Neural cell (in vitro differentiated cells): ENCODE data around the gene PCDHA7. TPM values are rescaled to one million over a fixed set of nuclear protein-coding genes. Genes with fewer than 3 reads are reported as not detected.
"Not testable (repeated sequence)": the region's sequence is repeated elsewhere in the genome, so short reads cannot be mapped to it uniquely, and the experiment has no call there.

Source experiments
- H2AFZ ChIP-seq: fragments of 200-600, 300-800 bp; sonication (generic), shearing (Covaris generic); 2 replicates; pipeline ENCODE4 v1.6.0; 2014; ENCODE audit warnings: low read depth, mild to moderate bottlenecking, antibody characterized with exemption, low read length, moderate library complexity
- H3F3A ChIP-seq: fragments of 200-600 bp; shearing (Covaris generic); 2 replicates; pipeline ENCODE4 v1.6.1; 2016; ENCODE audit warnings: mild to moderate bottlenecking, moderate library complexity, mixed read lengths, antibody characterized with exemption, low read length; ENCODE audit not compliant: insufficient read depth, poor library complexity, severe bottlenecking
- H3K27ac ChIP-seq: fragments of 200-600, 300-800 bp; sonication (generic), shearing (Covaris generic); 2 replicates; pipeline ENCODE4 v1.5.1; 2014; ENCODE audit warnings: mild to moderate bottlenecking, low read length, moderate library complexity
- H3K27me3 ChIP-seq: fragments of 300-800, 200-600 bp; sonication (generic), shearing (Covaris generic); 2 replicates; pipeline ENCODE4 v1.6.0; 2014; ENCODE audit warnings: mild to moderate bottlenecking, low read depth, low read length, moderate library complexity; ENCODE audit not compliant: insufficient read depth
- H3K36me3 ChIP-seq: fragments of 300-800, 200-600 bp; sonication (generic), shearing (Covaris generic); 2 replicates; pipeline ENCODE4 v1.5.1; 2014; ENCODE audit warnings: mild to moderate bottlenecking, antibody characterized with exemption, low read length, moderate library complexity; ENCODE audit not compliant: insufficient read depth
- H3K4me2 ChIP-seq: fragments of 300-800, 200-600 bp; sonication (generic), shearing (Covaris generic); 2 replicates; pipeline ENCODE4 v1.6.0; 2014; ENCODE audit warnings: mild to moderate bottlenecking, low read length
- H3K4me3 ChIP-seq: fragments of 300-800, 200-600 bp; sonication (generic), shearing (Covaris generic); 2 replicates; pipeline ENCODE4 v1.5.1; 2014; ENCODE audit warnings: mild to moderate bottlenecking, low read length, moderate library complexity
- H3K79me2 ChIP-seq: fragments of 200-600 bp; shearing (Covaris generic); replicated peaks from 2 replicates; pipeline ENCODE4 v1.6.0; 2014; ENCODE audit warnings: mild to moderate bottlenecking, low read length, moderate library complexity; ENCODE audit not compliant: insufficient read depth
- H3K9ac ChIP-seq: fragments of 300-800, 200-600 bp; sonication (generic), shearing (Covaris generic); 2 replicates; pipeline ENCODE4 v1.6.1; 2016; ENCODE audit warnings: mild to moderate bottlenecking, low read length, mixed read lengths
- H3K9me2 ChIP-seq: fragments of 200-600 bp; shearing (Covaris generic); 2 replicates; pipeline ENCODE4 v1.6.1; 2016; ENCODE audit warnings: mild to moderate bottlenecking, low read length, mixed read lengths; ENCODE audit not compliant: insufficient read depth
- H3K9me3 ChIP-seq: fragments of 200-600, 300-800 bp; sonication (generic), shearing (Covaris generic); 2 replicates; pipeline ENCODE4 v1.6.1; 2016; ENCODE audit warnings: mild to moderate bottlenecking, mixed run types, low read length, moderate library complexity, mixed read lengths
- H4K20me1 ChIP-seq: fragments of 200-600 bp; shearing (Covaris generic); 2 replicates; pipeline ENCODE4 v1.6.1; 2016; ENCODE audit warnings: mild to moderate bottlenecking, mixed run types; ENCODE audit not compliant: insufficient read depth
- CTCF ChIP-seq: fragments of 450-650 bp; IDR thresholded peaks from 2 replicates; pipeline ENCODE4 v1.5.1; 2014; ENCODE audit warnings: antibody characterized with exemption, mild to moderate bottlenecking, moderate library complexity; ENCODE audit not compliant: poor library complexity, severe bottlenecking
- EP300 ChIP-seq: fragments of 450-650 bp; conservative IDR thresholded peaks from 2 replicates; pipeline ENCODE4 v1.6.1; 2014; ENCODE audit warnings: antibody characterized with exemption, mild to moderate bottlenecking, moderate library complexity; ENCODE audit not compliant: poor library complexity, severe bottlenecking
- EZH2 ChIP-seq: fragments of 200-600, 300-800 bp; shearing (Covaris generic), sonication (generic); IDR thresholded peaks from 2 replicates; pipeline ENCODE4 v1.6.1; 2014; ENCODE audit warnings: antibody characterized with exemption, low read length, borderline replicate concordance, mild to moderate bottlenecking; ENCODE audit not compliant: insufficient read depth, poor library complexity, severe bottlenecking
- MXI1 ChIP-seq: fragments of 450-650 bp; conservative IDR thresholded peaks from 2 replicates; pipeline ENCODE4 v1.6.1; 2014; ENCODE audit warnings: antibody characterized with exemption, mild to moderate bottlenecking; ENCODE audit not compliant: poor library complexity, severe bottlenecking
- POLR2AphosphoS5 ChIP-seq: IDR thresholded peaks from 2 replicates; pipeline ENCODE4 v1.6.1; 2012
- RAD21 ChIP-seq: fragments of 450-650 bp; conservative IDR thresholded peaks from 2 replicates; pipeline ENCODE4 v1.6.1; 2014; ENCODE audit warnings: antibody characterized with exemption, mild to moderate bottlenecking, moderate library complexity
- SMC3 ChIP-seq: fragments of 450-650 bp; conservative IDR thresholded peaks from 2 replicates; pipeline ENCODE4 v1.6.1; 2014; ENCODE audit warnings: antibody characterized with exemption, mild to moderate bottlenecking, moderate library complexity; ENCODE audit not compliant: poor library complexity
- TAF1 ChIP-seq: IDR thresholded peaks from 2 replicates; pipeline ENCODE4 v1.6.1; 2012; ENCODE audit warnings: low read depth
- polyA plus RNA-seq: library from polyadenylated mRNA; depleted of rRNA; stranded (reverse); fragments of >200 nt; gene quantifications from 2 replicates; pipeline ENCODE4 v1.2.3, GENCODE V29; 2014
- TF ChIP-seq, protein P1 (sequence below): IDR thresholded peaks from 2 replicates; pipeline ENCODE4 v1.6.1; 2012; ENCODE audit warnings: borderline replicate concordance

Gene PCDHA7
- polyA plus RNA-seq, 1 donor from 2014 or later = 2.9 TPM

DNA sequence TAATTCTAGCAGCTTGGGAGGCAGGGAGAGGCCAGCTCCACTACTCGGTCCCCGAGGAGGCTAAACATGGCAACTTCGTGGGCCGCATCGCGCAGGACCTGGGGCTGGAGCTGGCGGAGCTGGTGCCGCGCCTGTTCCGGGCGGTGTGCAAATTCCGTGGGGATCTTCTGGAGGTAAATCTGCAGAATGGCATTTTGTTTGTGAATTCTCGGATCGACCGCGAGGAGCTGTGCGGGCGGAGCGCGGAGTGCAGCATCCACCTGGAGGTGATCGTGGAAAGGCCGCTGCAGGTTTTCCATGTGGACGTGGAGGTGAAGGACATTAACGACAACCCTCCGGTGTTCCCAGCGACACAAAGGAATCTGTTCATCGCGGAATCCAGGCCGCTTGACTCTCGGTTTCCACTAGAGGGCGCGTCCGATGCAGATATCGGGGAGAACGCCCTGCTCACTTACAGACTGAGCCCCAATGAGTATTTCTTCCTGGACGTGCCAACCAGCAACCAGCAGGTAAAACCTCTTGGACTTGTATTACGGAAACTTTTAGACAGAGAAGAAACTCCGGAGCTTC, 455 bp downstream of the PCDHA7 start:
- not testable (repeated sequence) for H3K27me3 ChIP-seq, H2AFZ ChIP-seq, H4K20me1 ChIP-seq, H3F3A ChIP-seq, H3K4me2 ChIP-seq, H3K4me3 ChIP-seq, H3K27ac ChIP-seq, H3K9ac ChIP-seq, H3K9me2 ChIP-seq
- H3K9me3 ChIP-seq = peaks cover 49% of the 10 kb centered on the region
- peaks cover 31% of the 10 kb centered on the region for H3K79me2 ChIP-seq
- H3K36me3 ChIP-seq = peaks cover 38% of the 10 kb centered on the region

DNA sequence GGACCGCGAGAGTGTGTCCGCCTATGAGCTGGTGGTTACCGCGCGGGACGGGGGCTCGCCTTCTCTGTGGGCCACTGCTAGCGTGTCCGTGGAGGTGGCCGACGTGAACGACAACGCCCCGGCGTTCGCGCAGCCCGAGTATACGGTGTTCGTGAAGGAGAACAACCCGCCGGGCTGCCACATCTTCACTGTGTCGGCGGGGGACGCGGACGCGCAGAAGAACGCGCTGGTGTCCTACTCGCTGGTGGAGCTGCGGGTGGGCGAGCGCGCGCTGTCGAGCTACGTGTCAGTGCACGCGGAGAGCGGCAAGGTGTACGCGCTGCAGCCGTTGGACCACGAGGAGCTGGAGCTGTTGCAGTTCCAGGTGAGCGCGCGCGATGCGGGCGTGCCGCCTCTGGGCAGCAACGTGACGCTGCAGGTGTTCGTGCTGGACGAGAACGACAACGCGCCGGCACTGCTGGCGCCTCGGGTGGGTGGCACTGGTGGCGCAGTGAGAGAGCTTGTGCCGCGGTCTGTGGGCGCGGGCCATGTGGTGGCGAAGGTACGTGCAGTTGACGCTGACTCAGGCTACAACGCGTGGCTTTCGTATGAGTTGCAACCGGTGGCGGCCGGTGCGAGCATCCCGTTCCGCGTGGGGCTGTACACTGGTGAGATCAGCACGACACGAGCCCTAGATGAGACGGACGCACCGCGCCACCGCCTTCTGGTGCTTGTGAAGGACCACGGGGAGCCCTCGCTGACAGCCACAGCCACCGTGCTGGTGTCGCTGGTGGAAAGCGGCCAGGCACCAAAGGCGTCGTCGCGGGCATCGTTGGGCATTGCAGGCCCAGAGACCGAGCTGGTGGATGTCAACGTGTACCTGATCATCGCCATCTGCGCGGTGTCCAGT, 1.8 kb downstream of the PCDHA7 start:
- Histone ChIP-seq H3K9me2 (no peaks in the 10 kb centered on the region), H3K27ac (no peak overlapping the region), H3K4me2 (no peak overlapping the region), H3K79me2 (peaks cover 34% of the 10 kb centered on the region), H2AFZ (no peak overlapping the region), H3K9me3 (peaks cover 39% of the 10 kb centered on the region), H3K27me3 (no peaks in the 10 kb centered on the region), H4K20me1 (no peaks in the 10 kb centered on the region), H3K4me3 (no peak overlapping the region), H3K36me3 (peaks cover 26% of the 10 kb centered on the region), H3K9ac (no peak overlapping the region), H3F3A (no peaks in the 10 kb centered on the region)
- TF ChIP-seq EZH2 (no peak), SMC3 (no peak), CTCF (no peak), POLR2AphosphoS5 (no peak), TAF1 (no peak), EP300 (no peak), RAD21 (no peak), MXI1 (no peak)
- TF ChIP-seq, protein P1, sequence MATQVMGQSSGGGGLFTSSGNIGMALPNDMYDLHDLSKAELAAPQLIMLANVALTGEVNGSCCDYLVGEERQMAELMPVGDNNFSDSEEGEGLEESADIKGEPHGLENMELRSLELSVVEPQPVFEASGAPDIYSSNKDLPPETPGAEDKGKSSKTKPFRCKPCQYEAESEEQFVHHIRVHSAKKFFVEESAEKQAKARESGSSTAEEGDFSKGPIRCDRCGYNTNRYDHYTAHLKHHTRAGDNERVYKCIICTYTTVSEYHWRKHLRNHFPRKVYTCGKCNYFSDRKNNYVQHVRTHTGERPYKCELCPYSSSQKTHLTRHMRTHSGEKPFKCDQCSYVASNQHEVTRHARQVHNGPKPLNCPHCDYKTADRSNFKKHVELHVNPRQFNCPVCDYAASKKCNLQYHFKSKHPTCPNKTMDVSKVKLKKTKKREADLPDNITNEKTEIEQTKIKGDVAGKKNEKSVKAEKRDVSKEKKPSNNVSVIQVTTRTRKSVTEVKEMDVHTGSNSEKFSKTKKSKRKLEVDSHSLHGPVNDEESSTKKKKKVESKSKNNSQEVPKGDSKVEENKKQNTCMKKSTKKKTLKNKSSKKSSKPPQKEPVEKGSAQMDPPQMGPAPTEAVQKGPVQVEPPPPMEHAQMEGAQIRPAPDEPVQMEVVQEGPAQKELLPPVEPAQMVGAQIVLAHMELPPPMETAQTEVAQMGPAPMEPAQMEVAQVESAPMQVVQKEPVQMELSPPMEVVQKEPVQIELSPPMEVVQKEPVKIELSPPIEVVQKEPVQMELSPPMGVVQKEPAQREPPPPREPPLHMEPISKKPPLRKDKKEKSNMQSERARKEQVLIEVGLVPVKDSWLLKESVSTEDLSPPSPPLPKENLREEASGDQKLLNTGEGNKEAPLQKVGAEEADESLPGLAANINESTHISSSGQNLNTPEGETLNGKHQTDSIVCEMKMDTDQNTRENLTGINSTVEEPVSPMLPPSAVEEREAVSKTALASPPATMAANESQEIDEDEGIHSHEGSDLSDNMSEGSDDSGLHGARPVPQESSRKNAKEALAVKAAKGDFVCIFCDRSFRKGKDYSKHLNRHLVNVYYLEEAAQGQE = no peak
